NT2/D1 (cell line): ENCODE results near the gene WNT9B.

Experiments
- SUZ12 ChIP-seq: IDR thresholded peaks from 2 replicates; pipeline ENCODE4 v1.6.1; 2011; ENCODE audit not compliant: insufficient read length, insufficient read depth; ENCODE audit errors: extremely low read depth
- YY1 ChIP-seq: IDR thresholded peaks from 2 replicates; pipeline ENCODE4 v1.6.1; 2011; ENCODE audit not compliant: insufficient read length, insufficient read depth
- ZNF274 ChIP-seq: IDR thresholded peaks from 2 replicates; pipeline ENCODE4 v1.6.1; 2011; ENCODE audit warnings: mild to moderate bottlenecking, low read depth, low read length

- TF ChIP-seq SUZ12 (no peak), YY1 (no peak), ZNF274 (no peak)
These were observed 84.4 kb downstream of the WNT9B start for GRCh38 chr17:46935658-46936266.
